GM23248 (cell line): ENCODE measurements around the gene NDUFA11. TPM values are rescaled to one million over a fixed set of nuclear protein-coding genes. Genes with fewer than 3 reads are reported as not detected.

Experiments used
- DNase-seq: peaks from one replicate; pipeline ENCODE4 v3.0.0-alpha.2; 2015
- H2AFZ ChIP-seq: fragments of 200-600 bp; sonication (generic); 2 replicates; pipeline ENCODE4 v1.6.1; 2016; ENCODE audit warnings: antibody characterized with exemption
- H3F3A ChIP-seq: fragments of 200-600 bp; sonication (generic); 2 replicates; pipeline ENCODE4 v1.6.1; 2016; ENCODE audit warnings: mild to moderate bottlenecking, antibody characterized with exemption, mixed run types; ENCODE audit not compliant: insufficient read depth
- H3K27ac ChIP-seq: fragments of 200-600 bp; sonication (generic); 2 replicates; pipeline ENCODE4 v1.5.1; 2016; ENCODE audit warnings: mild to moderate bottlenecking
- H3K27me3 ChIP-seq: fragments of 200-600 bp; sonication (generic); replicated peaks from 2 replicates; pipeline ENCODE4 v1.6.1; 2016; ENCODE audit warnings: mild to moderate bottlenecking; ENCODE audit not compliant: insufficient read depth
- H3K36me3 ChIP-seq: fragments of 200-600 bp; sonication (generic); 2 replicates; pipeline ENCODE4 v1.6.1; 2016; ENCODE audit warnings: low read depth, mild to moderate bottlenecking
- H3K4me1 ChIP-seq: fragments of 200-600 bp; sonication (generic); 2 replicates; pipeline ENCODE4 v1.6.1; 2016; ENCODE audit warnings: mild to moderate bottlenecking; ENCODE audit not compliant: insufficient read depth
- H3K4me2 ChIP-seq: fragments of 200-600 bp; sonication (generic); one replicate; pipeline ENCODE4 v1.6.1; 2016; ENCODE audit warnings: mild to moderate bottlenecking; ENCODE audit not compliant: unreplicated experiment
- H3K4me3 ChIP-seq: fragments of 200-600 bp; sonication (generic); 2 replicates; pipeline ENCODE4 v1.5.1; 2016; ENCODE audit warnings: mild to moderate bottlenecking
- H3K79me2 ChIP-seq: fragments of 200-600 bp; sonication (generic); 2 replicates; pipeline ENCODE4 v1.6.1; 2016; ENCODE audit warnings: mild to moderate bottlenecking; ENCODE audit not compliant: insufficient read depth
- H3K9ac ChIP-seq: fragments of 200-600 bp; sonication (generic); 2 replicates; pipeline ENCODE4 v1.6.1; 2016; ENCODE audit warnings: mild to moderate bottlenecking
- H3K9me2 ChIP-seq: fragments of 200-600 bp; sonication (generic); 2 replicates; pipeline ENCODE4 v1.6.1; 2016; ENCODE audit warnings: mixed run types, mild to moderate bottlenecking, moderate library complexity; ENCODE audit not compliant: insufficient read depth
- H3K9me3 ChIP-seq: fragments of 200-600 bp; sonication (generic); one replicate; pipeline ENCODE4 v1.6.1; 2017; ENCODE audit warnings: low read depth
- H4K20me1 ChIP-seq: fragments of 200-600 bp; sonication (generic); 2 replicates; pipeline ENCODE4 v1.6.0; 2016; ENCODE audit not compliant: insufficient read depth
- EZH2 ChIP-seq: fragments of 200-600 bp; sonication (generic); IDR thresholded peaks from 2 replicates; pipeline ENCODE4 v1.6.1; 2018; ENCODE audit warnings: antibody characterized with exemption, mild to moderate bottlenecking; ENCODE audit not compliant: insufficient read depth, poor library complexity, severe bottlenecking
- EZH2phosphoT487 ChIP-seq: fragments of 200-600 bp; sonication (generic); IDR thresholded peaks from 2 replicates; pipeline ENCODE4 v1.6.1; 2018; ENCODE audit warnings: antibody characterized with exemption, moderate library complexity, mild to moderate bottlenecking, low read depth; ENCODE audit not compliant: insufficient read depth
- WGBS, 2 experiments: methylation state at CpG; one replicate each; pipeline ENCODE4 v1.1.6; 2015 to 2017; ENCODE audit warnings: low lambda C conversion rate in 2 of 2, low coverage in 1 of 2; ENCODE audit errors: missing lambda C conversion rate in 2 of 2; 5-methylcytosine and 5-hydroxymethylcytosine counted together
- in situ Hi-C: fragments of 300-500 bp; cut with MboI; formaldehyde crosslinking; loops from 2 replicates; pipeline ENCODE4 v1.15.0; 2020
- polyA plus RNA-seq: library from polyadenylated mRNA; unstranded; fragments of >200 nt; fragmentation: Nextera tagmentation; extraction: Ambion mirVana; gene quantifications from 2 replicates; pipeline ENCODE4 v1.2.1, GENCODE V29; 2016
- total RNA-seq: library from RNA; depleted of rRNA; stranded (reverse); fragments of >200 nt; shearing (Covaris generic); gene quantifications from 2 replicates; pipeline ENCODE4 v1.2.3, GENCODE V29; 2014

Gene NDUFA11
- total and polyA plus RNA-seq, 2 experiments from 2014 or later, result 231 to 588 TPM

DNA sequence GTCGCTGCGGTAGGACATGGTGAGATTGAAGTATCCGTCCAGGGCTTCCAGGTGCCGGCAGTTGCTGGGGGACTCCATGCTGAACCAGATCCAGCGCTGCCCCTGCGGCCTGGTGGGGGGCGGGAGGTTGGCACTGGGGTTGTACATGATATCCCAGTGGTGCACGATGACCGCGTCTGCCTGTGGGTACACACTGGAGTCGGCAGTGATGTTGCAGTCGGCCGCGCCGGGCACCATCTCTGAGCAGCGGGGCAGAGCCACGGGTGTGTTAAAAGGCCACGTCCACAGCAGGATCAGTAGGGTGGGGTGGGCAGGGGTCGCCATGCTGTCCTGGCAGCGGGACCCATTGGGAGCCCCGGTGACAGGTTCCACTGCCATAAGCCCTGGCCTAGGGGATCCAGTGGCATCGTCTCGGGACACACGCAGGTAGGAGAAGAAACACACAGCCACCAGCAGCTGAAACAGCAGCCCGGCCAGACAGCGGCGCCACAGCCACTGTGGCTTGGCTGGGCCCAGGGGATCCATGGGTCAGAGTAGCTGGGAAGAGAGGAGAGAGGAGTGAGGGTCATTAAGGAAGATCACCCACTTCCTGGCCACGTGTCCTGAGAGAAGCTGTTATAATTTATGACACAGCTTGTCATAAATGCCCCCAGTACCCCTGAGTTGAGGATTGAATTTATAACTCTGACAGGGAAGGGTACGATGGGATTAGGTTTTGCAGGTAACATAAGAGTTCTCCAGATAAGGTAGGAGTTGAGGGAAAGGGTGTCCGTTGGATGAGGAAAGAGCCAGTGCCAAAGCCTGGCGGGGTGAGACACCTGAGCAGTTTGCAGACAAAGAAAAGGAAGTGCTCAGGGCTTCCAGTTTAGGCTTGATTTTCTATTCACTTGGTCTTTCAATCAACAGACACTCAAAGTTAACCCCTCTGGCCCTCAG, 36.1 kb downstream of the NDUFA11 start:
- Histone ChIP-seq H4K20me1 (no peaks in the 10 kb centered on the region), H3K79me2 (no peaks in the 10 kb centered on the region), H3K4me3 (no peak overlapping the region), H3K9ac (no peak overlapping the region), H3K4me1 (no peaks in the 10 kb centered on the region), H2AFZ (no peak overlapping the region), H3K4me2 (no peak overlapping the region), H3K9me3 (no peaks in the 10 kb centered on the region), H3K36me3 (no peaks in the 10 kb centered on the region), H3K27me3 (0 out of 2 replicates have a peak, but pooled peaks cover 4% of the 10 kb centered on the region), H3F3A (no peaks in the 10 kb centered on the region), H3K9me2 (no peaks in the 10 kb centered on the region), H3K27ac (no peak overlapping the region)
- in situ Hi-C loops, result no loop called here
- TF ChIP-seq EZH2 (no peak), EZH2phosphoT487 (no peak)
- WGBS, 2 experiments, result 72 to 81% methylated on average over 18 to 31 of the region's 31 CpGs
- DNase-seq, result no peak

DNA sequence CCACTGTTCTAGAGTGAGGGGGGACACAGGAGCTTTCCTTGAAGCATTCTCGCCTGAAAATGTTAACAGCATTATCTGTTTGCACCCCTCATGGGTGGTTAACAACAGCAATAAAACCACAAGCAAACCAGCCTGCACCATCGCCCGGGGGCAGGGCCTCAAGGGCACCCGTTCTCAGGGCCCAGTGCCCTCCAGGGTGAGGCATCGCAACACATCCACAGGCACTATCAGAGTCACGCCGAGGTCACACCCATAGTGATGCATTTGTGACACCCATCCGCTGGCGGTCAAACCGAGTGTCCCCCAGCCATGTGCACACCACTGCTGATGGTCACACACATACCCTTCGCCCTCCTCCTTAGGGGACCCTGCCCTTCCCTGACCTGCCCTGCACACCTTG, 37.8 kb downstream of the NDUFA11 start:
- Histone ChIP-seq H3K36me3 (no peaks in the 10 kb centered on the region), H4K20me1 (no peaks in the 10 kb centered on the region), H3K4me3 (no peak overlapping the region), H3F3A (no peaks in the 10 kb centered on the region), H3K79me2 (no peaks in the 10 kb centered on the region), H3K9me2 (no peaks in the 10 kb centered on the region), H3K27me3 (0 out of 2 replicates have a peak, but pooled peaks cover 4% of the 10 kb centered on the region), H3K9ac (no peak overlapping the region), H3K4me2 (no peak overlapping the region), H3K4me1 (no peaks in the 10 kb centered on the region), H3K9me3 (no peaks in the 10 kb centered on the region), H3K27ac (no peak overlapping the region), H2AFZ (no peak overlapping the region)
- DNase-seq, result no peak
- TF ChIP-seq EZH2, result no peak
- TF ChIP-seq EZH2phosphoT487, result no peak
- in situ Hi-C loops, result no loop called here
- 56 to 57% methylated on average over 11 of the region's 11 CpGs for WGBS, 2 experiments

- TF ChIP-seq EZH2phosphoT487, result no peak
- TF ChIP-seq EZH2, result no peak
- Histone ChIP-seq H2AFZ (no peak overlapping the region), H4K20me1 (no peaks in the 10 kb centered on the region), H3K27me3 (no peaks in the 10 kb centered on the region), H3K9me2 (no peaks in the 10 kb centered on the region), H3F3A (no peaks in the 10 kb centered on the region), H3K9me3 (no peaks in the 10 kb centered on the region), H3K9ac (no peak overlapping the region), H3K27ac (no peak overlapping the region), H3K4me2 (no peak overlapping the region), H3K36me3 (no peaks in the 10 kb centered on the region), H3K79me2 (no peaks in the 10 kb centered on the region), H3K4me1 (no peaks in the 10 kb centered on the region), H3K4me3 (no peak overlapping the region)
- 64 to 69% methylated on average over 14 of the region's 14 CpGs for WGBS, 2 experiments
- in situ Hi-C loops, result no loop called here
- DNase-seq, result no peak
These were observed 38.7 kb downstream of the NDUFA11 start for GRCh38 chr19:5864725-5865486.

GRCh38 chr19:5864013-5864720, 39.4 kb downstream of the NDUFA11 start:
- TF ChIP-seq EZH2 (no peak), EZH2phosphoT487 (no peak)
- Histone ChIP-seq H4K20me1 (no peaks in the 10 kb centered on the region), H3F3A (no peaks in the 10 kb centered on the region), H3K36me3 (no peaks in the 10 kb centered on the region), H3K9me2 (no peaks in the 10 kb centered on the region), H2AFZ (no peak overlapping the region), H3K4me1 (no peaks in the 10 kb centered on the region), H3K9ac (no peak overlapping the region), H3K27ac (no peak overlapping the region), H3K27me3 (no peaks in the 10 kb centered on the region), H3K9me3 (no peaks in the 10 kb centered on the region), H3K4me3 (no peak overlapping the region), H3K79me2 (no peaks in the 10 kb centered on the region), H3K4me2 (no peak overlapping the region)
- no peak for DNase-seq
- in situ Hi-C loops, result no loop called here
- 52 to 55% methylated on average over 6 to 9 of the region's 9 CpGs for WGBS, 2 experiments
